ENCODE results near the gene TSPAN8. TPM values are rescaled to one million over a fixed set of nuclear protein-coding genes. Genes with fewer than 3 reads are reported as not detected.

The TSPAN8 gene
- total RNA-seq, 4 donors from 2014 or later = 0.29 to 16.3 (median 1.6) TPM

GRCh38 chr12:71194657-71195056, 36.9 kb upstream of the TSPAN8 start:
- Histone ChIP-seq H3K27me3 (no peaks in the 10 kb centered on the region), H3K4me3 (no peak overlapping the region), H3K4me1 (no peaks in the 10 kb centered on the region), H3K9me3 (no peaks in the 10 kb centered on the region), H3K27ac (no peak overlapping the region), H3K36me3 (no peaks in the 10 kb centered on the region)
- DNase-seq = no peak
- TF ChIP-seq POLR2A (IDR thresholded peaks at IDR 0.05) (no peak), CTCF (IDR thresholded peaks at IDR 0.05) (no peak)
- intact Hi-C loops (cut with DNase I; ENCODE audit: low total_unique reads) = no loop called here

GRCh38 chr12:71193041-71193440, 35.2 kb upstream of the TSPAN8 start:
- TF ChIP-seq POLR2A (IDR thresholded peaks at IDR 0.05) = no peak
- TF ChIP-seq CTCF (IDR thresholded peaks at IDR 0.05) = no peak
- intact Hi-C loops (cut with DNase I; ENCODE audit: low total_unique reads) = no loop called here

GRCh38 chr12:71191509-71192196, 33.9 kb upstream of the TSPAN8 start:
- Histone ChIP-seq H3K27me3 (no peaks in the 10 kb centered on the region), H3K36me3 (no peaks in the 10 kb centered on the region), H3K4me1 (no peaks in the 10 kb centered on the region), H3K9me3 (no peaks in the 10 kb centered on the region), H3K27ac (no peak overlapping the region), H3K4me3 (no peak overlapping the region)
- intact Hi-C loops (cut with DNase I; ENCODE audit: low total_unique reads) = no loop called here
- no peak for TF ChIP-seq POLR2A (IDR thresholded peaks at IDR 0.05)
- no peak for DNase-seq

More at GRCh38 chr12:71193041-71193440, 35.2 kb upstream of the TSPAN8 start:
- Histone ChIP-seq H3K27ac (no peak overlapping the region), H3K27me3 (no peaks in the 10 kb centered on the region), H3K9me3 (no peaks in the 10 kb centered on the region), H3K36me3 (no peaks in the 10 kb centered on the region), H3K4me3 (no peak overlapping the region), H3K4me1 (no peaks in the 10 kb centered on the region)
- DNase-seq = no peak

GRCh38 chr12:71190822-71191221, 33.0 kb upstream of the TSPAN8 start:
- intact Hi-C loops (cut with DNase I; ENCODE audit: low total_unique reads) = no loop called here
- DNase-seq = no peak
- Histone ChIP-seq H3K27ac (no peak overlapping the region), H3K4me3 (no peak overlapping the region), H3K4me1 (no peaks in the 10 kb centered on the region), H3K36me3 (no peaks in the 10 kb centered on the region), H3K27me3 (no peaks in the 10 kb centered on the region), H3K9me3 (no peaks in the 10 kb centered on the region)
- no peak for TF ChIP-seq POLR2A (IDR thresholded peaks at IDR 0.05)
- TF ChIP-seq CTCF (IDR thresholded peaks at IDR 0.05) = no peak

- TF ChIP-seq CTCF (IDR thresholded peaks at IDR 0.05) = no peak
- no peaks in the 10 kb centered on the region for H3K4me1 ChIP-seq
- intact Hi-C loops (cut with DNase I; ENCODE audit: low total_unique reads) = no loop called here
- H3K4me3 ChIP-seq = no peak overlapping the region
- H3K36me3 ChIP-seq = no peaks in the 10 kb centered on the region
- no peak for DNase-seq
- H3K27ac ChIP-seq = no peak overlapping the region
- no peaks in the 10 kb centered on the region for H3K9me3 ChIP-seq
- no peaks in the 10 kb centered on the region for H3K27me3 ChIP-seq
Measured at GRCh38 chr12:71187379-71187778, 29.6 kb upstream of the TSPAN8 start.
